Effector memory CD8-positive, alpha-beta T cell (primary cell): ENCODE data around the gene SULF2.

Experiments
- ATAC-seq: fragments of 150-1000 bp; cut with Tn5 transposase; replicated peaks from 2 replicates; pipeline ENCODE4 v1.10.0; 2021; ENCODE audit warnings: mild to moderate bottlenecking, moderate library complexity
- DNase-seq, 3 experiments: peaks; one replicate each; pipeline ENCODE4 v3.0.0; 2021
- H3K27ac Mint-ChIP-seq, 2 donors: one replicate each; pipeline ENCODE4 v1.8.0; 2022; ENCODE audit warnings: mild to moderate bottlenecking in 2 of 2, mixed read lengths in 2 of 2, moderate library complexity in 2 of 2
- H3K27me3 Mint-ChIP-seq, 2 donors: one replicate each; pipeline ENCODE4 v1.8.0; 2022; ENCODE audit warnings: mixed read lengths in 2 of 2
- H3K36me3 Mint-ChIP-seq: one replicate; pipeline ENCODE4 v1.8.0; 2022; ENCODE audit warnings: mild to moderate bottlenecking, moderate library complexity, mixed read lengths; ENCODE audit not compliant: insufficient read depth
- H3K4me1 Mint-ChIP-seq, 2 donors: one replicate each; pipeline ENCODE4 v1.8.0; 2022; ENCODE audit warnings: low read depth in 2 of 2, mixed read lengths in 2 of 2
- H3K4me3 Mint-ChIP-seq, 2 donors: one replicate each; pipeline ENCODE4 v1.8.0; 2022; ENCODE audit warnings: mild to moderate bottlenecking in 2 of 2, mixed read lengths in 2 of 2, moderate library complexity in 2 of 2
- H3K9me3 Mint-ChIP-seq, 2 donors: one replicate each; pipeline ENCODE4 v1.8.0; 2022; ENCODE audit warnings: mixed read lengths in 2 of 2

Gene SULF2

DNA sequence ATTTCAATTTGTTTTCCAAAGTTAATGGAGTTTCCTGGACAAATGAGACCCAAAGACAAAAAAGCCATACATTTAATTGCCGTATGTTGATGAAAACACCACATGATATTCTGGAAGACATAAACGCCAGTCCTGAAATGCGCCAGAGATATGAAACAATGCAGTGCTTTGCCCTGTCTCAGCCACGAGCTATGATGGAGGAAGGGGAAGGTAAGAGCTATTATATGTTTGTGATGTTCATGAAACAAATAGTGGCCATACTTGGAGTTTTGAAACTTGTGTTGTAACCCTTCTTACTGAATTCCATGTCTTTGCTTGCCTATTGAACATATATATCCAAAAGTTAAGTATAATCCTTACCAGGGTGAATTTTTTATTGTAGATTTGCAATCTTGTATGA is 157.7 kb downstream of the SULF2 start:
- peaks cover 74% of the 10 kb centered on the region for H3K36me3 Mint-ChIP-seq
- DNase-seq (no peak), ATAC-seq (no peak)

GRCh38 chr20:47623206-47623605 is 162.1 kb downstream of the SULF2 start:
- Mint-ChIP-seq H3K9me3 (no peaks in the 10 kb centered on the region), H3K27me3 (no peaks in the 10 kb centered on the region), H3K27ac (no peak overlapping the region), H3K36me3 (peaks cover 50% of the 10 kb centered on the region), H3K4me3 (no peak overlapping the region), H3K4me1 (peaks cover 0 to 13% of the 10 kb centered on the region in 2 donors)
- no peak for ATAC-seq
- DNase-seq: no peak

More for the DNA sequence above, 157.7 kb downstream of the SULF2 start:
- Mint-ChIP-seq H3K9me3 (no peaks in the 10 kb centered on the region), H3K27ac (peak overlapping the region in 1 of 2 donors; percentile 64), H3K4me3 (no peak overlapping the region), H3K4me1 (peaks cover 0 to 2% of the 10 kb centered on the region in 2 donors), H3K27me3 (no peaks in the 10 kb centered on the region)

DNA sequence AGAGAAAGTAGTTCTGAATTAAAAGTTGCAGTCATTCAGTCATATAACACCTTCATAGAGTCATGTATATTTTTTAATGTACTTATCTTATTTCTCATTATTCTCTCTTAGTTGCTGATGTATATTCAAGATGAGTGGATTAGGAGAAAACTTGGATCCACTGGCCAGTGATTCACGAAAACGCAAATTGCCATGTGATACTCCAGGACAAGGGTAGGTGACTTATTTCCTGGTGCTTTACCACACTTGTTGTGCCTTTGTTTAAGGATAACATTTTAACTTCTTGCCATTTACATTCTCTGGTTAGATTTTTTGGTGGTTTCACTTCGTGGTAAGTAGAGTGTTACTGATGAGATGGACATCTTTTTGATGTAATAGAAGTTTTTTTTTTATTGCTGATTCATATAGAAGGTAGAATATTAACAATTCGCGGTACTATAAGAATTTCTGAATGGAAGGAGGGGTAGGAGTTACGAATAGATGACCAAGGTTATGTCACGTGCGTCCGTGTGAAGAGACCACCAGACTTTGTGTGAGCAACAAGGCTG is 163.1 kb downstream of the SULF2 start:
- DNase-seq: no peak
- H3K9me3 Mint-ChIP-seq: no peaks in the 10 kb centered on the region
- H3K27ac Mint-ChIP-seq: peak overlapping the region in 1 of 2 donors; percentile 51
- H3K27me3 Mint-ChIP-seq: no peaks in the 10 kb centered on the region
- ATAC-seq: no peak
- no peak overlapping the region for H3K4me3 Mint-ChIP-seq
- peaks cover 0 to 19% of the 10 kb centered on the region in 2 donors for H3K4me1 Mint-ChIP-seq
- H3K36me3 Mint-ChIP-seq: peaks cover 40% of the 10 kb centered on the region

- no peaks in the 10 kb centered on the region for H3K27me3 Mint-ChIP-seq
- no peak overlapping the region for H3K4me3 Mint-ChIP-seq
- ATAC-seq: peak; percentile 39
- H3K36me3 Mint-ChIP-seq: peaks cover 29% of the 10 kb centered on the region
- peak; percentile 7 to 16 (median 8) for DNase-seq
- peak overlapping the region in 1 of 2 donors; percentile 49 for H3K27ac Mint-ChIP-seq
- H3K9me3 Mint-ChIP-seq: no peaks in the 10 kb centered on the region
- peaks cover 0 to 20% of the 10 kb centered on the region in 2 donors for H3K4me1 Mint-ChIP-seq
Observed at GRCh38 chr20:47620808-47621805, 164.2 kb downstream of the SULF2 start.

- Mint-ChIP-seq H3K36me3 (peaks cover 13% of the 10 kb centered on the region), H3K4me1 (peaks cover 0 to 35% of the 10 kb centered on the region in 2 donors)
Observed at GRCh38 chr20:47618479-47618878, 166.8 kb downstream of the SULF2 start.

DNA sequence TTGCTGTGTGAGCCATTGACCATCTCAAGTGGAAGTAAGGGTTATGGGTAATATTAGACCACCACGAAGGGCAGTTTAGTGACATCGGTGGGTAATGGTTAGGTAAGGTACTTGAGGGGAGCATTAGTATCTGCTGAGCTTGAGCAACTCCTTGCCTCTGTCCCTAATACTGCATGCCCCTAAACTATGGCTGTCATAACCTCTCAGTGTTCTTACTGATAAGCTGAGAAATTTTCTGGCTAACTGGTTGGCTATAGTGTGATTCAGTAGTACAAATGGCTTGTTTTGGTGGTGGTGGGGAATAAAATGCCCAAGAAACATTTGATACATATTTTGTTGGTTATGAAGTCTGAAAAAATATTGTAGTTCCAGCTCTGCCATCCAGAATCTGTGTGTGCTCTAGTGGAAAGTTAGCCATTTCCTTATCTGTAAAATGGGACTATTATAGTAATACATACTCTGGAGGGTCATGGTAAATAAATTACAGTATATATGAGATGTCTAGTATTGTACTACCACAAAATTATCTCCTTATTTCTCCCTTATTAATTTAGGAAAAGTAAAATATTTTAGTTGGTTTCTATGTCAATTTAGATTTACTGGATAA is 170.5 kb downstream of the SULF2 start:
- Mint-ChIP-seq H3K4me3 (no peak overlapping the region), H3K36me3 (no peaks in the 10 kb centered on the region), H3K27me3 (no peaks in the 10 kb centered on the region), H3K9me3 (no peaks in the 10 kb centered on the region), H3K27ac (no peak overlapping the region), H3K4me1 (peaks cover 17 to 44% of the 10 kb centered on the region in 2 donors)
- ATAC-seq (no peak), DNase-seq (no peak)

More at GRCh38 chr20:47618479-47618878, 166.8 kb downstream of the SULF2 start:
- Mint-ChIP-seq H3K9me3 (no peaks in the 10 kb centered on the region), H3K27me3 (no peaks in the 10 kb centered on the region), H3K27ac (no peak overlapping the region), H3K4me3 (no peak overlapping the region)
- DNase-seq (no peak), ATAC-seq (no peak)

DNA sequence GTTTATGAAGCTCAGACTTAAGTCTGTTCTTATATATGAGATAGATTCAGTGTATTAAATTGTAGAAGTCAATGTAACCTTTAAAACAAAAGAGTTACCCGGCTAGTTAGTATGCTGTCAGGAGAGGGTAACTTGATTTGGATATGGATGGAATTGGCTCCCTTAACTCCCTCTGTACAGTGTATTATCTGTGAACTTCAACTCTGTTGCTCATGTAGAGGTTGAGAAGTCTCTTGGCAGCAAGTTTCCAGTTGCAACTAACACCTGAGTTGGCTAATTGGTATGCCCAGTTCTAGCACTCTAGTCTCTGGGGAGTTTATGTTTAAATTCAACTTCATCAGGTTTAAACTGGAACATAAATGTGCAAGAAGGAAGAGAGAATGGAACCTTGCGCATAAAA is 172.6 kb downstream of the SULF2 start:
- Mint-ChIP-seq H3K36me3 (no peaks in the 10 kb centered on the region), H3K9me3 (no peaks in the 10 kb centered on the region), H3K27me3 (no peaks in the 10 kb centered on the region), H3K27ac (peak overlapping the region; percentile 46 to 95), H3K4me1 (peaks cover 17 to 48% of the 10 kb centered on the region in 2 donors), H3K4me3 (no peak overlapping the region)
- DNase-seq: no peak
- ATAC-seq: no peak

- H3K4me3 Mint-ChIP-seq: no peak overlapping the region
- H3K4me1 Mint-ChIP-seq: peaks cover 23 to 50% of the 10 kb centered on the region in 2 donors
Observed at GRCh38 chr20:47611785-47612184, 173.5 kb downstream of the SULF2 start.

GRCh38 chr20:47610945-47611250 is 174.4 kb downstream of the SULF2 start:
- Mint-ChIP-seq H3K9me3 (no peaks in the 10 kb centered on the region), H3K36me3 (no peaks in the 10 kb centered on the region), H3K4me3 (peak overlapping the region; percentile 27 to 34), H3K27me3 (no peaks in the 10 kb centered on the region), H3K4me1 (peaks cover 27 to 53% of the 10 kb centered on the region in 2 donors), H3K27ac (peak overlapping the region; percentile 90 to 95)
- DNase-seq: no peak
- ATAC-seq: peak; percentile 74

More at GRCh38 chr20:47611785-47612184, 173.5 kb downstream of the SULF2 start:
- ATAC-seq (no peak), DNase-seq (no peak)
- no peaks in the 10 kb centered on the region for H3K27me3 Mint-ChIP-seq
- H3K36me3 Mint-ChIP-seq: no peaks in the 10 kb centered on the region
- H3K27ac Mint-ChIP-seq: peak overlapping the region in 1 of 2 donors; percentile 95
- H3K9me3 Mint-ChIP-seq: no peaks in the 10 kb centered on the region

DNA sequence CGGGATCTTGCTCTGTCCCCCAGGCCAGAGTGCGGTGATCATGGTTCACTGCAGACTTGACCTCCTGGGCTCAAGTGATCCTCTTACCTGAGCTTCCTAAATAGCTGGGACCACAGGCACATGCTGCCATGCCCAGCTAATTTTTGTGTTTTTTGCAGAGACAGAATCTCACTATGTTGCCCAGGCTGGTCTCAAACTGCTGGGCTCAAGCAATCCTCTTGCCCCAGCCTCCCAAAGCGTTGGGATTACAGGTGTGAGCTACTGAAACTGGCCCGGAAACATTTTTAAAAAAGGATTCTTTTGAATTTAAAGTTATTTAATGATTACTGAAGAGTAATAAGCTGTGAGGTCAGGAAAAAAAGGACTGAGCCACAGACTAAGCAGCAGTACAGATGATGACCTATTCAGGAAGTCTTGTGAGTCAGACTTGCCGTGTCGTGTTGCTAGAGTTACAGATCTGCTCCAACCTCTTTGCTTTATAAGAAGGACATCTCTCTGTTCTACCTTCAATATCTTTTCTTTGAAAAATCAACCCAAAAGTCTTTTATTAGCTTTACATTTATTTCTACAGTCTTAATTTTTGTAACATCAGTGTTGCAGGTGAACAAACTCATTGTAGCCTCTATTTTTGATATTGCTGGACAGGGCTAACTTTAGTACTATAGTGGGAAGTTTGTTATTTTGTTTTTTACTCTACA is 174.9 kb downstream of the SULF2 start:
- H3K27ac Mint-ChIP-seq: peak overlapping the region; percentile 90 to 95
- peak overlapping the region; percentile 27 to 34 for H3K4me3 Mint-ChIP-seq
- no peaks in the 10 kb centered on the region for H3K9me3 Mint-ChIP-seq
- H3K36me3 Mint-ChIP-seq: no peaks in the 10 kb centered on the region
- peaks cover 32 to 55% of the 10 kb centered on the region in 2 donors for H3K4me1 Mint-ChIP-seq
- DNase-seq (peak; percentile 5 to 23 (median 5)), ATAC-seq (peak; percentile 91)
- no peaks in the 10 kb centered on the region for H3K27me3 Mint-ChIP-seq

GRCh38 chr20:47609001-47609400 is 176.3 kb downstream of the SULF2 start:
- Mint-ChIP-seq H3K4me3 (no peak overlapping the region), H3K9me3 (no peaks in the 10 kb centered on the region), H3K36me3 (no peaks in the 10 kb centered on the region), H3K27ac (peak overlapping the region; percentile 20 to 95), H3K4me1 (peaks cover 36 to 52% of the 10 kb centered on the region in 2 donors), H3K27me3 (no peaks in the 10 kb centered on the region)
- DNase-seq: no peak
- ATAC-seq: no peak
